Endothelial cell of umbilical vein (primary cell): ENCODE measurements around the gene CCAR1.

ENCODE experiments used
- EZH2 ChIP-seq: IDR thresholded peaks from 2 replicates; pipeline ENCODE4 v1.6.1; 2012; ENCODE audit warnings: borderline replicate concordance, low read depth, mild to moderate bottlenecking, moderate library complexity, low read length, inconsistent platforms; ENCODE audit not compliant: severe bottlenecking
- GATA2 ChIP-seq: IDR thresholded peaks from 2 replicates; pipeline ENCODE4 v1.7.0; 2011; ENCODE audit warnings: low read depth, mild to moderate bottlenecking, moderate library complexity, mixed read lengths, low read length; ENCODE audit not compliant: insufficient read length, insufficient read depth
- JUN ChIP-seq: IDR thresholded peaks from 2 replicates; pipeline ENCODE4 v1.6.1; 2011; ENCODE audit warnings: borderline replicate concordance, low read depth; ENCODE audit not compliant: insufficient read length, insufficient read depth
- POLR2A ChIP-seq: IDR thresholded peaks from 2 replicates; pipeline ENCODE4 v1.6.1; 2012; ENCODE audit warnings: low read depth, mild to moderate bottlenecking, control low read depth, low read length
- POLR2AphosphoS5 ChIP-seq: IDR thresholded peaks from 2 replicates; pipeline ENCODE4 v1.6.1; 2012; ENCODE audit warnings: low read depth, mild to moderate bottlenecking, control low read depth, low read length, moderate library complexity; ENCODE audit not compliant: insufficient read depth
- TF ChIP-seq, protein P1 (sequence below), 2 donors: IDR thresholded peaks; 1 replicate in 1 of 2; 2 replicates in 1 of 2; pipeline ENCODE4 v1.5.1; 2011; ENCODE audit warnings: low read length in 2 of 2, mild to moderate bottlenecking in 2 of 2, moderate library complexity in 2 of 2, control low read depth in 1 of 2, inconsistent platforms in 1 of 2, low read depth in 1 of 2; ENCODE audit not compliant: insufficient read depth in 1 of 2; ENCODE audit errors: extremely low read depth in 1 of 2

GRCh38 chr10:68700197-68700596 is 20.8 kb upstream of the CCAR1 start:
- TF ChIP-seq, protein P1, sequence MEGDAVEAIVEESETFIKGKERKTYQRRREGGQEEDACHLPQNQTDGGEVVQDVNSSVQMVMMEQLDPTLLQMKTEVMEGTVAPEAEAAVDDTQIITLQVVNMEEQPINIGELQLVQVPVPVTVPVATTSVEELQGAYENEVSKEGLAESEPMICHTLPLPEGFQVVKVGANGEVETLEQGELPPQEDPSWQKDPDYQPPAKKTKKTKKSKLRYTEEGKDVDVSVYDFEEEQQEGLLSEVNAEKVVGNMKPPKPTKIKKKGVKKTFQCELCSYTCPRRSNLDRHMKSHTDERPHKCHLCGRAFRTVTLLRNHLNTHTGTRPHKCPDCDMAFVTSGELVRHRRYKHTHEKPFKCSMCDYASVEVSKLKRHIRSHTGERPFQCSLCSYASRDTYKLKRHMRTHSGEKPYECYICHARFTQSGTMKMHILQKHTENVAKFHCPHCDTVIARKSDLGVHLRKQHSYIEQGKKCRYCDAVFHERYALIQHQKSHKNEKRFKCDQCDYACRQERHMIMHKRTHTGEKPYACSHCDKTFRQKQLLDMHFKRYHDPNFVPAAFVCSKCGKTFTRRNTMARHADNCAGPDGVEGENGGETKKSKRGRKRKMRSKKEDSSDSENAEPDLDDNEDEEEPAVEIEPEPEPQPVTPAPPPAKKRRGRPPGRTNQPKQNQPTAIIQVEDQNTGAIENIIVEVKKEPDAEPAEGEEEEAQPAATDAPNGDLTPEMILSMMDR (IDR thresholded peaks at IDR 0.05; ENCODE audit: extremely low read depth in 1 of 2, insufficient read depth in 1 of 2, low read depth in 1 of 2, low read length in 2 of 2) = no peak
- TF ChIP-seq POLR2A (no peak), EZH2 (no peak), JUN (no peak), GATA2 (no peak), POLR2AphosphoS5 (no peak)
